Measurements from ENCODE around the gene DMRTA2.

The DMRTA2 gene

GRCh38 chr1:50424045-50424883 is 1.0 kb upstream of the DMRTA2 start:
- no peak overlapping the region for H3K27ac ChIP-seq
- DNase-seq (ENCODE audit: low read depth, low spot score) = no peak

- DNase-seq (ENCODE audit: low read depth, low spot score) = no peak
- no peak overlapping the region for H3K27ac ChIP-seq
These were observed 392 bp upstream of the DMRTA2 start for GRCh38 chr1:50423670-50424000.

GRCh38 chr1:50422675-50422945 is 633 bp downstream of the DMRTA2 start:
- no peak for DNase-seq (ENCODE audit: low read depth, low spot score)
- H3K27ac ChIP-seq = no peak overlapping the region

GRCh38 chr1:50421768-50422674 is 1.2 kb downstream of the DMRTA2 start:
- H3K27ac ChIP-seq = no peak overlapping the region
- DNase-seq (ENCODE audit: low read depth, low spot score) = no peak

- H3K27ac ChIP-seq = no peak overlapping the region
- no peak for DNase-seq (ENCODE audit: low read depth, low spot score)
These were observed 1.9 kb downstream of the DMRTA2 start for GRCh38 chr1:50421366-50421748.

- DNase-seq (ENCODE audit: low read depth, low spot score) = no peak
- H3K27ac ChIP-seq = no peak overlapping the region
These were observed 2.4 kb downstream of the DMRTA2 start for GRCh38 chr1:50420689-50421365.

- no peak for DNase-seq (ENCODE audit: low read depth, low spot score)
- H3K27ac ChIP-seq = no peak overlapping the region
These were observed 3.2 kb downstream of the DMRTA2 start for GRCh38 chr1:50419907-50420677.

GRCh38 chr1:50419192-50419906 is 3.9 kb downstream of the DMRTA2 start:
- no peak for DNase-seq (ENCODE audit: low read depth, low spot score)
- H3K27ac ChIP-seq = no peak overlapping the region

GRCh38 chr1:50418600-50419109 is 4.6 kb downstream of the DMRTA2 start:
- no peak for DNase-seq (ENCODE audit: low read depth, low spot score)
- H3K27ac ChIP-seq = no peak overlapping the region

- no peak overlapping the region for H3K27ac ChIP-seq
- no peak for DNase-seq (ENCODE audit: low read depth, low spot score)
These were observed 5.2 kb downstream of the DMRTA2 start for GRCh38 chr1:50417946-50418599.

- DNase-seq (ENCODE audit: low read depth, low spot score) = no peak
- no peak overlapping the region for H3K27ac ChIP-seq
These were observed 5.7 kb downstream of the DMRTA2 start for GRCh38 chr1:50417507-50417906.

- H3K27ac ChIP-seq = no peak overlapping the region
- DNase-seq (ENCODE audit: low read depth, low spot score) = no peak
These were observed 6.4 kb downstream of the DMRTA2 start for GRCh38 chr1:50416553-50417453.

GRCh38 chr1:50416150-50416527 is 7.1 kb downstream of the DMRTA2 start:
- no peak for DNase-seq (ENCODE audit: low read depth, low spot score)
- H3K27ac ChIP-seq = no peak overlapping the region

- DNase-seq (ENCODE audit: low read depth, low spot score) = no peak
- H3K27ac ChIP-seq = no peak overlapping the region
These were observed 7.8 kb downstream of the DMRTA2 start for GRCh38 chr1:50415235-50416149.

GRCh38 chr1:50414853-50415234 is 8.4 kb downstream of the DMRTA2 start:
- H3K27ac ChIP-seq = no peak overlapping the region
- no peak for DNase-seq (ENCODE audit: low read depth, low spot score)

GRCh38 chr1:50412813-50413476 is 10.3 kb downstream of the DMRTA2 start:
- no peak for DNase-seq (ENCODE audit: low read depth, low spot score)
- H3K27ac ChIP-seq = no peak overlapping the region

- no peak for DNase-seq (ENCODE audit: low read depth, low spot score)
- H3K27ac ChIP-seq = no peak overlapping the region
These were observed 17.4 kb downstream of the DMRTA2 start for GRCh38 chr1:50405814-50406213.

Data from epithelial cell of prostate (primary cell).